ENCODE results near the gene YWHAB. TPM values are rescaled to one million over a fixed set of nuclear protein-coding genes. Genes with fewer than 3 reads are reported as not detected.

YWHAB gene
- total and polyA plus RNA-seq, 2 donors (not counting 1 experiment from before 2014, with no cell fraction given), result 80.3 to 200 TPM

- Histone ChIP-seq H2AFZ (ENCODE audit: insufficient read depth, low read depth, low read length, poor library complexity, severe bottlenecking) (no peak overlapping the region), H3K4me2 (replicated peaks; ENCODE audit: low read depth, low read length, poor library complexity, severe bottlenecking) (no peak overlapping the region), H3K9ac (ENCODE audit: low read length) (no peak overlapping the region), H3K4me1 (ENCODE audit: control insufficient read depth in 2 of 2, insufficient read depth in 2 of 2, low read length in 2 of 2) (no peaks in the 10 kb centered on the region), H3K27ac (ENCODE audit: low read length in 2 of 2) (no peak overlapping the region), H3K27me3 (replicated peaks in 1 of 4; ENCODE audit: control extremely low read depth in 1 of 4, control insufficient read depth in 3 of 4, insufficient read depth in 4 of 4, low read length in 3 of 4) (peaks cover 0 to 8% (median 2%) of the 10 kb centered on the region in 4 experiments), H3K79me2 (ENCODE audit: control insufficient read depth, insufficient read depth, low read length) (no peaks in the 10 kb centered on the region), H3K4me3 (ENCODE audit: control extremely low read depth in 1 of 5, extremely low read depth in 1 of 5, insufficient read depth in 1 of 5, low read depth in 2 of 5, low read length in 4 of 5) (no peak overlapping the region), H3K36me3 (replicated peaks in 1 of 2; ENCODE audit: control extremely low read depth in 1 of 2, control insufficient read depth in 1 of 2, extremely low read depth in 1 of 2, insufficient read depth in 2 of 2, low read length in 1 of 2) (no peaks in the 10 kb centered on the region), H3K9me3 (ENCODE audit: control extremely low read depth in 1 of 3, control insufficient read depth in 2 of 3, insufficient read depth in 1 of 3, low read length in 2 of 3) (no peaks in the 10 kb centered on the region), H4K20me1 (ENCODE audit: control insufficient read depth, insufficient read depth, low read length, poor library complexity, severe bottlenecking) (no peaks in the 10 kb centered on the region)
- peaks cover 29% of the 10 kb centered on the region for H3K27me3 Mint-ChIP-seq
- intact Hi-C loops (cut with micrococcal nuclease), result no loop called here
- CTCF ChIA-PET, result interaction anchor here (0.5 kb wide), 1 partner anchor 12 kb away, joined by 3 read pairs; no protein-coding TSS in a partner anchor
- H3K4me1 Mint-ChIP-seq, result no peaks in the 10 kb centered on the region
- ATAC-seq (ENCODE audit: low read depth) (no peak), DNase-seq (no peak)
- no CpG with 5 or more reads among the region's 1 CpG for WGBS (ENCODE audit: insufficient coverage)
- H3K9me3 Mint-ChIP-seq (ENCODE audit: insufficient read depth), result no peaks in the 10 kb centered on the region
- POLR2A ChIA-PET, result no interaction called here
- no peak for TF ChIP-seq EZH2 (IDR thresholded peaks at IDR 0.05; ENCODE audit: borderline replicate concordance, insufficient read depth, low read depth, low read length, poor library complexity, severe bottlenecking)
- no peak for TF ChIP-seq CTCF (IDR thresholded peaks at IDR 0.05)
- H3K27ac Mint-ChIP-seq, result no peak overlapping the region
- no peak overlapping the region for H3K4me3 Mint-ChIP-seq
Observed at GRCh38 chr20:44850837-44851236, 34.7 kb upstream of the YWHAB start.

GRCh38 chr20:44851545-44851944, 34.0 kb upstream of the YWHAB start:
- peaks cover 1% of the 10 kb centered on the region for H3K9me3 Mint-ChIP-seq (ENCODE audit: insufficient read depth)
- DNase-seq, result no peak
- TF ChIP-seq CTCF (IDR thresholded peaks at IDR 0.05) (no peak), EZH2 (IDR thresholded peaks at IDR 0.05; ENCODE audit: borderline replicate concordance, insufficient read depth, low read depth, low read length, poor library complexity, severe bottlenecking) (no peak)

More at GRCh38 chr20:44851545-44851944, 34.0 kb upstream of the YWHAB start:
- CTCF ChIA-PET, result no interaction called here
- H3K27ac Mint-ChIP-seq, result no peak overlapping the region
- Histone ChIP-seq H3K27me3 (replicated peaks in 1 of 4; ENCODE audit: control extremely low read depth in 1 of 4, control insufficient read depth in 3 of 4, insufficient read depth in 4 of 4, low read length in 3 of 4) (peaks cover 0 to 8% (median 2%) of the 10 kb centered on the region in 4 experiments), H3K27ac (ENCODE audit: low read length in 2 of 2) (no peak overlapping the region), H3K36me3 (replicated peaks in 1 of 2; ENCODE audit: control extremely low read depth in 1 of 2, control insufficient read depth in 1 of 2, extremely low read depth in 1 of 2, insufficient read depth in 2 of 2, low read length in 1 of 2) (no peaks in the 10 kb centered on the region), H3K79me2 (ENCODE audit: control insufficient read depth, insufficient read depth, low read length) (no peaks in the 10 kb centered on the region), H3K4me1 (ENCODE audit: control insufficient read depth in 2 of 2, insufficient read depth in 2 of 2, low read length in 2 of 2) (no peaks in the 10 kb centered on the region), H2AFZ (ENCODE audit: insufficient read depth, low read depth, low read length, poor library complexity, severe bottlenecking) (no peak overlapping the region), H3K9me3 (ENCODE audit: control extremely low read depth in 1 of 3, control insufficient read depth in 2 of 3, insufficient read depth in 1 of 3, low read length in 2 of 3) (no peaks in the 10 kb centered on the region), H3K4me2 (replicated peaks; ENCODE audit: low read depth, low read length, poor library complexity, severe bottlenecking) (no peak overlapping the region), H3K4me3 (ENCODE audit: control extremely low read depth in 1 of 5, extremely low read depth in 1 of 5, insufficient read depth in 1 of 5, low read depth in 2 of 5, low read length in 4 of 5) (no peak overlapping the region), H4K20me1 (ENCODE audit: control insufficient read depth, insufficient read depth, low read length, poor library complexity, severe bottlenecking) (no peaks in the 10 kb centered on the region), H3K9ac (ENCODE audit: low read length) (no peak overlapping the region)
- H3K4me3 Mint-ChIP-seq, result no peak overlapping the region
- no peaks in the 10 kb centered on the region for H3K4me1 Mint-ChIP-seq
- intact Hi-C loops (cut with micrococcal nuclease), result no loop called here
- ATAC-seq (ENCODE audit: low read depth), result no peak
- 79% methylated on average over 2 of the region's 3 CpGs for WGBS (ENCODE audit: insufficient coverage)
- H3K27me3 Mint-ChIP-seq, result peaks cover 27% of the 10 kb centered on the region
- POLR2A ChIA-PET, result no interaction called here

Measured in B cell (primary cell).